GM12878 (cell line): ENCODE measurements around the gene B3GALNT2. TPM values are rescaled to one million over a fixed set of nuclear protein-coding genes. Genes with fewer than 3 reads are reported as not detected.

ENCODE experiments used
- ATAC-seq: fragments of 200-7000 bp; cut with Tn5 transposase; 3 replicates; pipeline ENCODE4 v1.9.1; 2020; ENCODE audit warnings: mild to moderate bottlenecking, moderate library complexity
- BruUV-seq: library from RNA; stranded (reverse); fragments of 400-500 nt; replicated peaks from 2 replicates; lab custom pipeline; 2021; lab: Mats Ljungman, UMichigan
- CTCF ChIA-PET: fragments of 300-600 bp; sonication (Branson Sonifier 250); formaldehyde crosslinking; extraction: SDS; loops from one replicate; lab custom pipeline; 2021; ENCODE audit warnings: inconsistent platforms; lab: Yijun Ruan, JAX
- POLR2A ChIA-PET: fragments of 350-600 bp; formaldehyde crosslinking; extraction: SDS; loops from one replicate; lab custom pipeline; 2021; ENCODE audit warnings: inconsistent platforms; lab: Charles Lee
- RAD21 ChIA-PET: fragments of 300-600 bp; sonication (Branson Sonifier 250); formaldehyde crosslinking; loops from one replicate; lab custom pipeline; 2023; ENCODE audit warnings: antibody characterized with exemption; ENCODE audit not compliant: unreplicated experiment; lab: Charles Lee
- SMC1A ChIA-PET: fragments of 300-600 bp; sonication (Branson Sonifier 250); formaldehyde crosslinking; loops from one replicate; lab custom pipeline; 2023; ENCODE audit not compliant: unreplicated experiment, uncharacterized antibody; lab: Charles Lee
- DNase-seq: peaks from one replicate; pipeline ENCODE4 v3.0.0-alpha.2; 2011; ENCODE audit warnings: low read depth, low spot score
- FAIRE-seq: peaks from 3 replicates; lab custom pipeline; 2011; peaks lifted over from hg19 to GRCh38; lab: Jason Lieb, UNC
- H2AFZ ChIP-seq: 2 replicates; pipeline ENCODE4 v1.6.0; 2011; ENCODE audit warnings: low read depth, low read length, control low read depth; ENCODE audit not compliant: control insufficient read depth
- H3K27ac ChIP-seq: 2 replicates; pipeline ENCODE4 v1.5.1; 2011; ENCODE audit warnings: control low read depth; ENCODE audit not compliant: control insufficient read depth, insufficient read depth
- H3K27me3 ChIP-seq, 2 experiments: replicated peaks in 1 of 2; 2 replicates each; pipeline versions ENCODE4 v1.6.0 to v1.6.1; 2011; ENCODE audit warnings: low read length in 1 of 2; ENCODE audit not compliant: control insufficient read depth in 2 of 2, insufficient read depth in 2 of 2
- H3K36me3 ChIP-seq, 2 experiments: 2 replicates each; pipeline ENCODE4 v1.5.1; 2011; ENCODE audit warnings: low read length in 1 of 2; ENCODE audit not compliant: control insufficient read depth in 2 of 2, insufficient read depth in 2 of 2
- H3K4me1 ChIP-seq: 2 replicates; pipeline ENCODE4 v1.6.1; 2011; ENCODE audit warnings: mild to moderate bottlenecking, low read length, moderate library complexity, mixed read lengths; ENCODE audit not compliant: control insufficient read depth, insufficient read depth
- H3K4me2 ChIP-seq: 2 replicates; pipeline ENCODE4 v1.6.0; 2011; ENCODE audit warnings: control low read depth; ENCODE audit not compliant: control insufficient read depth, insufficient read depth
- H3K4me3 ChIP-seq: fragments of 200-600 bp; sonication (generic); 2 replicates; pipeline ENCODE4 v1.5.1; 2016
- H3K79me2 ChIP-seq: 2 replicates; pipeline ENCODE4 v1.6.0; 2011; ENCODE audit warnings: low read length; ENCODE audit not compliant: control insufficient read depth, insufficient read depth
- H3K9ac ChIP-seq: 2 replicates; pipeline ENCODE4 v1.8.0; 2011; ENCODE audit warnings: low read length, control low read depth, mixed read lengths; ENCODE audit not compliant: control insufficient read depth, insufficient read depth
- H3K9me3 ChIP-seq: replicated peaks from 3 replicates; pipeline ENCODE4 v1.5.1; 2011; ENCODE audit warnings: mild to moderate bottlenecking, low read length; ENCODE audit not compliant: control insufficient read depth, insufficient read depth
- H4K20me1 ChIP-seq: 2 replicates; pipeline ENCODE4 v1.6.0; 2011; ENCODE audit not compliant: control insufficient read depth, insufficient read depth
- ESRRA ChIP-seq: IDR thresholded peaks from 2 replicates; pipeline ENCODE4 v1.6.1; 2012; ENCODE audit warnings: mild to moderate bottlenecking, low read length, improper control_type of control experiment
- SMAD1 ChIP-seq: fragments of 450-650 bp; IDR thresholded peaks from 2 replicates; pipeline ENCODE4 v1.6.1; 2018; ENCODE audit warnings: mild to moderate bottlenecking, low read depth; ENCODE audit not compliant: partially characterized antibody
- WGBS: methylation state at CpG from one replicate; pipeline ENCODE4 v1.1.6; 2016; ENCODE audit warnings: low lambda C conversion rate; ENCODE audit not compliant: insufficient replicate concordance, insufficient coverage; ENCODE audit errors: missing lambda C conversion rate; 5-methylcytosine and 5-hydroxymethylcytosine counted together
- in situ Hi-C: fragments of 300-500 bp; cut with MboI; formaldehyde crosslinking; loops from 9 replicates; pipeline ENCODE4 v1.14.3; 2018; ENCODE audit warnings: mixed read lengths
- intact Hi-C: fragments of 100-400 bp; cut with micrococcal nuclease; formaldehyde crosslinking; loops from one replicate; pipeline ENCODE4 v1.14.2; 2022; ENCODE audit not compliant: unreplicated experiment
- polyA plus RNA-seq, 11 experiments: library from polyadenylated mRNA; depleted of rRNA in 4 of 11; unstranded in 6 of 11; stranded (reverse) in 5 of 11; fragments of >200 nt; fragmentation: Nextera tagmentation in 4 of 11; fragmentation: Illumina TruSeq in 1 of 11; extraction: Ambion mirVana in 4 of 11; extraction: Trizol in 1 of 11; gene quantifications; 1 replicate in 1 of 11; 2 replicates in 10 of 11; pipeline versions ENCODE4 v1.2.1 to v1.2.3, GENCODE V29; 2011 to 2016; ENCODE audit warnings: inconsistent platforms in 2 of 11, missing spikeins in 2 of 11, low read depth in 1 of 11
- total RNA-seq, 4 experiments: library from RNA; depleted of rRNA in 3 of 4; stranded (reverse); fragments of >200 nt in 3 of 4; fragmentation: Illumina TruSeq in 1 of 4; extraction: Trizol in 1 of 4; gene quantifications; 2 replicates each; pipeline versions ENCODE4 v1.2.1 to v1.2.3, GENCODE V29; 2013 to 2021
- TF ChIP-seq, protein P1 (sequence below): fragments of 450-650 bp; IDR thresholded peaks from 2 replicates; pipeline ENCODE4 v1.6.1; 2017; ENCODE audit warnings: mild to moderate bottlenecking

The B3GALNT2 gene
- total and polyA plus RNA-seq, 10 of the 15 experiments (the other 5 are each of a cell fraction or from before 2014, with no cell fraction given): 0.77 to 19.7 (median 12.7) TPM

DNA sequence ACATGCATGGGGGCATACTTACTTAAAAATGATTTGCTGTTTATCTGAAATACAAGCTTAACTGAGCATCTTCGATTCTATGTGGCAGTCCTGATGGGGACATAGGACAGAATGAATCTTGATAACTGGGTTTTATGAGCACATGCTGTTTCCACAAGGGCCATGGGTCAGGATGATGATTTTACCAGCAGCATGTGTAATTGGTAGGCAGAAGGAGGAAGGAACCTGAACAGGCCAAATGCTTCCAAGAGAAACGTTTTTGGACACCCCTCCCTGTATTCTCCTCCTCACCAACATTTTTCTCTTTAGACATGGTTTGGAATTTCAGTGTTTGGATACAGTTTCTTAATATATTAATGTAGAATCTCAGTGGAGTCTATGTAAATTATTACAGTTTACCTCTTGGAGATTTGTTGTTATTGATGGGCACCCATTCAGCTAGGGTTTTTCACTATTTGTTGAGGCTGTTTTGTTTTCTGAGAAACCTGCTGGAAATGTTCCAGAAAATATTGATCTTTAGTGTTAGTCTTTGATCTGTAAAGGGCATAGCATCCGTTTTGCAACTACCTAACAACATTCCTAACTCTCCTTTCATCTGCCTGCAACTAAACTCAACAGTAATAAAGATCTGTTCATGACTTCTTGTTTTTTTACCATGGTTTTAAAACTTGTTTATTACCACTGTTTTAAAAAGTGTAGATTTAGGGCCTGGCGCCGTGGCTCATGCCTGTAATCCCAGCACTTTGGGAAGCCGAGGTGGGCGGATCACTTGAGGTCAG is 95.0 kb downstream of the B3GALNT2 start:
- no peak overlapping the region for H2AFZ ChIP-seq
- ATAC-seq (no peak), DNase-seq (no peak), FAIRE-seq (no peak)
- no peak overlapping the region for H3K4me2 ChIP-seq
- no TSS peak for BruUV-seq
- WGBS: 82% methylated on average over 7 of the region's 7 CpGs
- H3K27me3 ChIP-seq: no peaks in the 10 kb centered on the region
- ChIA-PET SMC1A (interaction anchor here (1.0 to 1.5 kb wide), 3 partner anchors 10 to 211 kb away, joined by 3 to 7 read pairs (median 3); no protein-coding TSS in a partner anchor), POLR2A (interaction anchor here (0.6 kb wide), 2 partner anchors 18 to 45 kb away, joined by 3 read pairs; no protein-coding TSS in a partner anchor), RAD21 (interaction anchor here (0.7 kb wide), 1 partner anchor 156 kb away, joined by 3 read pairs; no protein-coding TSS in a partner anchor), CTCF (interaction anchor here (2.0 kb wide), 1 partner anchor 156 kb away, joined by 6 read pairs; no protein-coding TSS in a partner anchor)
- no peaks in the 10 kb centered on the region for H3K36me3 ChIP-seq
- in situ Hi-C loops (no loop called here), intact Hi-C loops (no loop called here)
- no peaks in the 10 kb centered on the region for H3K79me2 ChIP-seq
- no peaks in the 10 kb centered on the region for H3K4me1 ChIP-seq
- H4K20me1 ChIP-seq: no peaks in the 10 kb centered on the region
- H3K27ac ChIP-seq: no peak overlapping the region
- no peaks in the 10 kb centered on the region for H3K9me3 ChIP-seq
- H3K4me3 ChIP-seq: no peak overlapping the region
- TF ChIP-seq SMAD1: no peak
- TF ChIP-seq, protein P1, sequence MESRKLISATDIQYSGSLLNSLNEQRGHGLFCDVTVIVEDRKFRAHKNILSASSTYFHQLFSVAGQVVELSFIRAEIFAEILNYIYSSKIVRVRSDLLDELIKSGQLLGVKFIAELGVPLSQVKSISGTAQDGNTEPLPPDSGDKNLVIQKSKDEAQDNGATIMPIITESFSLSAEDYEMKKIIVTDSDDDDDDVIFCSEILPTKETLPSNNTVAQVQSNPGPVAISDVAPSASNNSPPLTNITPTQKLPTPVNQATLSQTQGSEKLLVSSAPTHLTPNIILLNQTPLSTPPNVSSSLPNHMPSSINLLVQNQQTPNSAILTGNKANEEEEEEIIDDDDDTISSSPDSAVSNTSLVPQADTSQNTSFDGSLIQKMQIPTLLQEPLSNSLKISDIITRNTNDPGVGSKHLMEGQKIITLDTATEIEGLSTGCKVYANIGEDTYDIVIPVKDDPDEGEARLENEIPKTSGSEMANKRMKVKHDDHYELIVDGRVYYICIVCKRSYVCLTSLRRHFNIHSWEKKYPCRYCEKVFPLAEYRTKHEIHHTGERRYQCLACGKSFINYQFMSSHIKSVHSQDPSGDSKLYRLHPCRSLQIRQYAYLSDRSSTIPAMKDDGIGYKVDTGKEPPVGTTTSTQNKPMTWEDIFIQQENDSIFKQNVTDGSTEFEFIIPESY: no peak
- TF ChIP-seq ESRRA: no peak
- no peak overlapping the region for H3K9ac ChIP-seq
